HCT116 (cell line): Measurements from ENCODE around the gene TBC1D26.
"Not testable (repeated sequence)": the region's sequence is repeated elsewhere in the genome, so short reads cannot be mapped to it uniquely, and the experiment has no call there.

Experiments used
- CEBPB ChIP-seq: IDR thresholded peaks from 2 replicates; pipeline ENCODE4 v1.6.1; 2012; ENCODE audit warnings: low read depth
- EGR1 ChIP-seq: IDR thresholded peaks from 2 replicates; pipeline ENCODE4 v1.6.1; 2012; ENCODE audit warnings: low read depth
- EZH2 ChIP-seq: fragments of 200-600 bp; sonication (generic); IDR thresholded peaks from 2 replicates; pipeline ENCODE4 v1.6.1; 2017; ENCODE audit warnings: antibody characterized with exemption, mixed run types
- POLR2A ChIP-seq: IDR thresholded peaks from 2 replicates; pipeline ENCODE4 v1.7.0; 2011; ENCODE audit warnings: borderline replicate concordance; ENCODE audit not compliant: insufficient read depth, insufficient read length; ENCODE audit errors: extremely low read depth
- POLR2AphosphoS5 ChIP-seq: IDR thresholded peaks from 2 replicates; pipeline ENCODE4 v1.6.1; 2011; ENCODE audit warnings: mild to moderate bottlenecking, low read depth, low read length, moderate library complexity
- RAD21 ChIP-seq: IDR thresholded peaks from 2 replicates; pipeline ENCODE4 v1.6.1; 2012; ENCODE audit warnings: low read depth, mild to moderate bottlenecking
- TF ChIP-seq, protein P1 (sequence below), 3 experiments: fragments of 200-600 bp in 1 of 3; sonication (generic) in 1 of 3; IDR thresholded peaks in 2 of 3; conservative IDR thresholded peaks in 1 of 3; 2 replicates each; pipeline ENCODE4 v1.5.1; 2012 to 2017; ENCODE audit warnings: low read depth in 2 of 3, low read length in 2 of 3, antibody characterized with exemption in 1 of 3, borderline replicate concordance in 1 of 3, control low read depth in 1 of 3, mild to moderate bottlenecking in 1 of 3, mixed read lengths in 1 of 3, mixed run types in 1 of 3, moderate library complexity in 1 of 3; ENCODE audit not compliant: insufficient read depth in 1 of 3
- TF ChIP-seq, protein P2 (sequence below): IDR thresholded peaks from 2 replicates; pipeline ENCODE4 v1.6.1; 2012

DNA sequence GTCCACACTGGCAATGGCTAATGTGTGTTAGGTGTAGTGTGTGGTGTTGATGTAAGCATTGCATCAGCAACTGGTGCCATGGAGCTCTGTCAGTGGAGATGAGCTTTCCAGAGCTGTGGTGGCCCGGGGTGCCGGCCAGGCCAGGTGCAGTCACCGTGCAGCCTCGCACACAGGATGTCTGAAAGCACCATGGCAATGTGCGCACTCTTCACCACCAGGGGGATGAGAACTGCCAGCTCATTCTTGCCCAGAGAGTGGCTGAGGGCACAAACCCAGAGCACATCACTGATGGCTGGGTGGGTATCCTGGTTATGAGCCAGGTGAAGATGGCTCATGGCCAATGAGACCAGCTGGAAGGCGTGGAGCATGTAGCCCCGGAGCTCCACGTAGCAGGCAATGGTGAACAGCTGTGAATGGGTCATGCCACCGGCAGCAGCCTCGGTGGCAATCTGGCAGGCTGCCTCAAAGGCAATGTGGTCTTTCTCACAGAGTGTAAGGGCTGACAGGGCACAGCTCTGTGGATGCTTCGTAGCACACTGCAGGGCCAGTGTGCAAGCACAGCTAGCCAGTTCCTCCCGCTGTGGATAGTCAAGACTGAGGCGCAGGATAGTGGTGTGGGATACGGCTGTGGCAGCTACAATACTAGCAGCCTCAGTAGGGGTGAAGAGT, 36.9 kb downstream of the TBC1D26 start:
- TF ChIP-seq POLR2AphosphoS5, POLR2A, RAD21, EGR1, CEBPB, EZH2: not testable (repeated sequence)
- TF ChIP-seq, protein P1, sequence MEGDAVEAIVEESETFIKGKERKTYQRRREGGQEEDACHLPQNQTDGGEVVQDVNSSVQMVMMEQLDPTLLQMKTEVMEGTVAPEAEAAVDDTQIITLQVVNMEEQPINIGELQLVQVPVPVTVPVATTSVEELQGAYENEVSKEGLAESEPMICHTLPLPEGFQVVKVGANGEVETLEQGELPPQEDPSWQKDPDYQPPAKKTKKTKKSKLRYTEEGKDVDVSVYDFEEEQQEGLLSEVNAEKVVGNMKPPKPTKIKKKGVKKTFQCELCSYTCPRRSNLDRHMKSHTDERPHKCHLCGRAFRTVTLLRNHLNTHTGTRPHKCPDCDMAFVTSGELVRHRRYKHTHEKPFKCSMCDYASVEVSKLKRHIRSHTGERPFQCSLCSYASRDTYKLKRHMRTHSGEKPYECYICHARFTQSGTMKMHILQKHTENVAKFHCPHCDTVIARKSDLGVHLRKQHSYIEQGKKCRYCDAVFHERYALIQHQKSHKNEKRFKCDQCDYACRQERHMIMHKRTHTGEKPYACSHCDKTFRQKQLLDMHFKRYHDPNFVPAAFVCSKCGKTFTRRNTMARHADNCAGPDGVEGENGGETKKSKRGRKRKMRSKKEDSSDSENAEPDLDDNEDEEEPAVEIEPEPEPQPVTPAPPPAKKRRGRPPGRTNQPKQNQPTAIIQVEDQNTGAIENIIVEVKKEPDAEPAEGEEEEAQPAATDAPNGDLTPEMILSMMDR (IDR thresholded peaks at IDR 0.05 in 2 of 3, conservative IDR thresholded peaks at IDR 0.05 in 1 of 3; ENCODE audit: borderline replicate concordance in 1 of 3, insufficient read depth in 1 of 3, low read depth in 2 of 3, low read length in 2 of 3): not testable (repeated sequence)
- TF ChIP-seq, protein P2, sequence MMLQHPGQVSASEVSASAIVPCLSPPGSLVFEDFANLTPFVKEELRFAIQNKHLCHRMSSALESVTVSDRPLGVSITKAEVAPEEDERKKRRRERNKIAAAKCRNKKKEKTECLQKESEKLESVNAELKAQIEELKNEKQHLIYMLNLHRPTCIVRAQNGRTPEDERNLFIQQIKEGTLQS: not testable (repeated sequence)
